IMR-90 (cell line): ENCODE measurements around the gene EDC4. TPM values are rescaled to one million over a fixed set of nuclear protein-coding genes. Genes with fewer than 3 reads are reported as not detected.

Source experiments
- ATAC-seq: fragments of 200-7000 bp; cut with Tn5 transposase; 2 replicates; pipeline ENCODE4 v1.9.1; 2020; ENCODE audit warnings: low read depth, mild to moderate bottlenecking, moderate library complexity
- BruUV-seq: library from RNA; stranded (reverse); fragments of 400-500 nt; replicated peaks from 2 replicates; lab custom pipeline; 2021; lab: Mats Ljungman, UMichigan
- CTCF ChIA-PET: fragments of 300-600 bp; formaldehyde crosslinking; extraction: SDS; loops from one replicate; lab custom pipeline; 2021; ENCODE audit warnings: antibody characterized with exemption; lab: Yijun Ruan, JAX
- POLR2A ChIA-PET: fragments of 300-600 bp; sonication (Branson Sonifier 250); formaldehyde crosslinking; loops from one replicate; lab custom pipeline; 2022; ENCODE audit warnings: antibody characterized with exemption; ENCODE audit not compliant: unreplicated experiment; lab: Charles Lee
- DNase-seq: peaks from one replicate; pipeline ENCODE4 v3.0.0; 2013
- H2AFZ ChIP-seq: replicated peaks from 2 replicates; pipeline ENCODE3; 2013; ENCODE audit warnings: low read length, mild to moderate bottlenecking; ENCODE audit not compliant: poor library complexity
- H2AK5ac ChIP-seq: 2 replicates; pipeline ENCODE4 v1.6.1; 2013; ENCODE audit warnings: low read depth, low read length, inconsistent platforms
- H2AK9ac ChIP-seq: replicated peaks from 2 replicates; pipeline ENCODE3; 2013; ENCODE audit warnings: mild to moderate bottlenecking, low read depth, low read length, moderate library complexity; ENCODE audit not compliant: poor library complexity
- H2BK120ac ChIP-seq: 2 replicates; pipeline ENCODE4 v1.6.1; 2013; ENCODE audit warnings: low read depth, low read length, inconsistent platforms
- H2BK15ac ChIP-seq: 3 replicates; pipeline ENCODE4 v1.6.1; 2013; ENCODE audit warnings: low read depth, low read length, inconsistent platforms
- H2BK20ac ChIP-seq: 2 replicates; pipeline ENCODE4 v1.6.1; 2013; ENCODE audit warnings: low read depth, mild to moderate bottlenecking, inconsistent platforms, low read length, moderate library complexity
- H2BK5ac ChIP-seq: 2 replicates; pipeline ENCODE4 v1.6.1; 2013; ENCODE audit warnings: mild to moderate bottlenecking, low read depth, low read length, inconsistent platforms; ENCODE audit not compliant: poor library complexity, severe bottlenecking
- H3K14ac ChIP-seq: replicated peaks from 2 replicates; pipeline ENCODE4 v1.6.1; 2013; ENCODE audit warnings: low read depth, low read length, inconsistent platforms
- H3K18ac ChIP-seq: 2 replicates; pipeline ENCODE4 v1.6.1; 2013; ENCODE audit warnings: low read depth, low read length, control low read depth
- H3K23ac ChIP-seq: 2 replicates; pipeline ENCODE4 v1.6.1; 2013; ENCODE audit warnings: low read depth, low read length, inconsistent platforms
- H3K27ac ChIP-seq: 2 replicates; pipeline ENCODE4 v1.5.1; 2013; ENCODE audit warnings: mild to moderate bottlenecking, control low read depth, low read length; ENCODE audit not compliant: insufficient read depth
- H3K27me3 ChIP-seq: 2 replicates; pipeline ENCODE4 v1.6.1; 2013; ENCODE audit warnings: low read length; ENCODE audit not compliant: control insufficient read depth, insufficient read depth
- H3K36me3 ChIP-seq: 2 replicates; pipeline ENCODE4 v1.6.1; 2013; ENCODE audit warnings: low read length, mixed read lengths; ENCODE audit not compliant: control insufficient read depth, insufficient read depth
- H3K4ac ChIP-seq: 2 replicates; pipeline ENCODE4 v1.6.1; 2013; ENCODE audit warnings: low read depth, low read length, inconsistent platforms
- H3K4me1 ChIP-seq: 2 replicates; pipeline ENCODE4 v1.6.1; 2013; ENCODE audit warnings: low read length, mixed read lengths; ENCODE audit not compliant: control insufficient read depth, insufficient read depth
- H3K4me2 ChIP-seq: 2 replicates; pipeline ENCODE4 v1.6.1; 2013; ENCODE audit warnings: low read depth, mild to moderate bottlenecking, control low read depth, low read length, moderate library complexity
- H3K4me3 ChIP-seq: 2 replicates; pipeline ENCODE4 v1.5.1; 2013; ENCODE audit warnings: low read depth, mild to moderate bottlenecking, control low read depth, low read length, moderate library complexity; ENCODE audit not compliant: insufficient read depth
- H3K56ac ChIP-seq: 2 replicates; pipeline ENCODE4 v1.6.1; 2013; ENCODE audit warnings: low read length, inconsistent platforms; ENCODE audit not compliant: insufficient read depth; ENCODE audit errors: extremely low read depth
- H3K79me1 ChIP-seq, 2 experiments: 2 replicates each; pipeline ENCODE4 v1.6.1; 2013; ENCODE audit warnings: low read length in 2 of 2, inconsistent platforms in 1 of 2, low read depth in 1 of 2
- H3K9ac ChIP-seq: 2 replicates; pipeline ENCODE4 v1.6.1; 2013; ENCODE audit warnings: low read depth, low read length, control low read depth
- H3K9me1 ChIP-seq: 2 replicates; pipeline ENCODE4 v1.6.1; 2013; ENCODE audit warnings: low read length, inconsistent platforms; ENCODE audit not compliant: insufficient read depth
- H3K9me3 ChIP-seq: 2 replicates; pipeline ENCODE4 v1.6.1; 2013; ENCODE audit warnings: low read length; ENCODE audit not compliant: control insufficient read depth, insufficient read depth
- H4K20me1 ChIP-seq: 2 replicates; pipeline ENCODE4 v1.6.1; 2013; ENCODE audit warnings: low read length, inconsistent platforms; ENCODE audit not compliant: insufficient read depth
- H4K5ac ChIP-seq: 2 replicates; pipeline ENCODE4 v1.6.1; 2013; ENCODE audit warnings: mild to moderate bottlenecking, low read depth, low read length, control low read depth
- H4K8ac ChIP-seq, 2 experiments: 2 replicates each; pipeline ENCODE4 v1.6.1; 2013; ENCODE audit warnings: low read depth in 2 of 2, low read length in 2 of 2, control low read depth in 1 of 2, inconsistent platforms in 1 of 2
- H4K91ac ChIP-seq: 2 replicates; pipeline ENCODE4 v1.6.1; 2013; ENCODE audit warnings: low read depth, low read length, inconsistent platforms; ENCODE audit not compliant: insufficient read depth
- BHLHE40 ChIP-seq: fragments of 150-350 bp; IDR thresholded peaks from 2 replicates; pipeline ENCODE4 v1.6.1; 2016; ENCODE audit warnings: mild to moderate bottlenecking, low read depth, low read length
- CEBPB ChIP-seq: IDR thresholded peaks from 2 replicates; pipeline ENCODE4 v1.6.1; 2012; ENCODE audit warnings: low read depth, low read length, improper control_type of control experiment
- CHD1 ChIP-seq: IDR thresholded peaks from 2 replicates; pipeline ENCODE4 v1.6.1; 2012; ENCODE audit warnings: low read depth, low read length, improper control_type of control experiment
- CTCF ChIP-seq: conservative IDR thresholded peaks from 2 replicates; pipeline ENCODE4 v1.5.1; 2012; ENCODE audit warnings: mild to moderate bottlenecking, low read depth, low read length, improper control_type of control experiment
- ELK1 ChIP-seq: fragments of 150-350 bp; IDR thresholded peaks from 2 replicates; pipeline ENCODE4 v1.6.1; 2016; ENCODE audit warnings: low read depth, mild to moderate bottlenecking, low read length, moderate library complexity, borderline replicate concordance
- FOS ChIP-seq: fragments of 150-350 bp; IDR thresholded peaks from 2 replicates; pipeline ENCODE4 v1.6.1; 2016; ENCODE audit warnings: low read depth, low read length
- MAFK ChIP-seq: IDR thresholded peaks from 2 replicates; pipeline ENCODE4 v1.6.1; 2012; ENCODE audit warnings: low read depth, low read length, improper control_type of control experiment
- MAZ ChIP-seq: IDR thresholded peaks from 2 replicates; pipeline ENCODE4 v1.6.1; 2012; ENCODE audit warnings: low read depth, mild to moderate bottlenecking, low read length, improper control_type of control experiment, moderate library complexity, borderline replicate concordance
- MXI1 ChIP-seq: IDR thresholded peaks from 2 replicates; pipeline ENCODE4 v1.6.1; 2012; ENCODE audit warnings: low read depth, mild to moderate bottlenecking, low read length, moderate library complexity, borderline replicate concordance
- NFE2L2 ChIP-seq: fragments of 150-350 bp; IDR thresholded peaks from 2 replicates; pipeline ENCODE4 v1.6.1; 2016; ENCODE audit warnings: low read depth, mild to moderate bottlenecking, low read length
- POLR2A ChIP-seq: IDR thresholded peaks from 2 replicates; pipeline ENCODE4 v1.6.1; 2012; ENCODE audit warnings: mild to moderate bottlenecking, low read depth, low read length
- RAD21 ChIP-seq: IDR thresholded peaks from 2 replicates; pipeline ENCODE4 v1.6.1; 2012; ENCODE audit warnings: low read length, improper control_type of control experiment
- RCOR1 ChIP-seq: IDR thresholded peaks from 2 replicates; pipeline ENCODE4 v1.6.1; 2012; ENCODE audit warnings: mild to moderate bottlenecking, low read length, improper control_type of control experiment; ENCODE audit not compliant: insufficient replicate concordance
- RFX5 ChIP-seq: IDR thresholded peaks from 2 replicates; pipeline ENCODE4 v1.8.0; 2012; ENCODE audit warnings: low read depth, mild to moderate bottlenecking, low read length, moderate library complexity
- SMC3 ChIP-seq: fragments of 150-350 bp; IDR thresholded peaks from 2 replicates; pipeline ENCODE4 v1.6.1; 2016; ENCODE audit warnings: low read depth, mild to moderate bottlenecking, antibody characterized with exemption, low read length, moderate library complexity
- USF2 ChIP-seq: fragments of 150-350 bp; IDR thresholded peaks from 2 replicates; pipeline ENCODE4 v1.6.1; 2017; ENCODE audit warnings: mild to moderate bottlenecking, antibody characterized with exemption, low read length, low read depth
- WGBS, 2 experiments: methylation state at CpG; one replicate each; pipeline versions ENCODE4 v1.1.5 to v1.1.7; 2013; ENCODE audit warnings: missing lambda C conversion rate in 2 of 2; ENCODE audit not compliant: insufficient read length in 1 of 2; ENCODE audit errors: extremely low coverage in 2 of 2; 5-methylcytosine and 5-hydroxymethylcytosine counted together
- dilution Hi-C: fragments of 300-500 bp; cut with HindIII; formaldehyde crosslinking; loops from one replicate; pipeline ENCODE4 v1.14.3; 2018; ENCODE audit warnings: low sequenced_read_pairs; ENCODE audit not compliant: unreplicated experiment
- in situ Hi-C: fragments of 300-500 bp; cut with MboI; formaldehyde crosslinking; loops from 3 replicates; pipeline ENCODE4 v1.14.3; 2019; ENCODE audit warnings: low sequenced_read_pairs, inconsistent platforms, mixed read lengths
- intact Hi-C: fragments of 100-400 bp; cut with micrococcal nuclease; formaldehyde crosslinking; loops from 2 replicates; pipeline ENCODE4 v1.10.0; 2022
- polyA plus RNA-seq, 3 experiments: library from polyadenylated mRNA; depleted of rRNA; stranded (reverse); fragments of >200 nt; gene quantifications; 2 replicates each; pipeline ENCODE4 v1.2.3, GENCODE V29; 2012; ENCODE audit warnings: low replicate concordance in 1 of 3
- total RNA-seq: library from RNA; depleted of rRNA; stranded (reverse); fragments of >200 nt; gene quantifications from 2 replicates; pipeline ENCODE4 v1.2.3, GENCODE V29; 2012

The EDC4 gene
- total and polyA plus RNA-seq, 2 of the 4 experiments (the other 2 are of a cell fraction), result 33.2 to 64.0 TPM

- H3K36me3 ChIP-seq, result no peaks in the 10 kb centered on the region
- H3K14ac ChIP-seq, result 0 out of 2 replicates have a peak overlapping the region, but pooled peaks have one; percentile 90
- H3K56ac ChIP-seq, result no peak overlapping the region
- no peak overlapping the region; the same call in 1 of the 2 replicates for H4K5ac ChIP-seq
- ChIA-PET CTCF (interaction anchor here (1.6 kb wide), 1 partner anchor 9 kb away, joined by 8 read pairs; no protein-coding TSS in a partner anchor), POLR2A (interaction anchor here (0.6 kb wide), 1 partner anchor 62 kb away, joined by 3 read pairs; no protein-coding TSS in a partner anchor)
- no peak overlapping the region for H2BK20ac ChIP-seq
- no CpG with 5 or more reads among the region's 5 CpGs for WGBS, 2 experiments
- H2BK15ac ChIP-seq, result no peak overlapping the region
- H2AK5ac ChIP-seq, result no peak overlapping the region
- H3K9ac ChIP-seq, result peak overlapping the region; percentile 82
- peaks cover 18% of the 10 kb centered on the region for H4K20me1 ChIP-seq
- H2BK5ac ChIP-seq, result peak overlapping the region; percentile 25
- peak overlapping the region; percentile 90 for H3K4me2 ChIP-seq
- no peak overlapping the region for H2BK120ac ChIP-seq
- H3K4ac ChIP-seq, result no peak overlapping the region; the same call in 1 of the 2 replicates
- peak overlapping the region; percentile 57; the same call in 1 of the 2 replicates for H3K4me3 ChIP-seq
- H3K4me1 ChIP-seq, result peaks cover 9% of the 10 kb centered on the region
- BruUV-seq, result no TSS peak
- dilution Hi-C loops (no loop called here), intact Hi-C loops (no loop called here), in situ Hi-C loops (no loop called here)
- H3K18ac ChIP-seq, result no peak overlapping the region
- no peak overlapping the region for H3K27ac ChIP-seq
- TF ChIP-seq MXI1 (no peak), SMC3 (no peak), CEBPB (no peak), RAD21 (no peak), BHLHE40 (no peak), RFX5 (no peak), NFE2L2 (no peak), CTCF (no peak), RCOR1 (no peak), USF2 (no peak), ELK1 (no peak), POLR2A (no peak), MAZ (no peak), CHD1 (no peak), FOS (no peak), MAFK (no peak)
- H3K79me1 ChIP-seq, result peaks cover 10 to 40% of the 10 kb centered on the region in 2 experiments
- H2AFZ ChIP-seq, result no peak overlapping the region
- H4K91ac ChIP-seq, result no peak overlapping the region
- ATAC-seq (no peak), DNase-seq (no peak)
- H3K23ac ChIP-seq, result no peak overlapping the region
- 0 out of 2 replicates have a peak, but pooled peaks cover 12% of the 10 kb centered on the region for H3K9me1 ChIP-seq
- H3K9me3 ChIP-seq, result no peaks in the 10 kb centered on the region
- no peak overlapping the region for H2AK9ac ChIP-seq
- no peaks in the 10 kb centered on the region for H3K27me3 ChIP-seq
- peak overlapping the region; percentile 73 to 85 for H4K8ac ChIP-seq
Observed at GRCh38 chr16:67892375-67892774, 19.5 kb downstream of the EDC4 start.
